HG03280 (cell line): Measurements from ENCODE around the gene SCAMP4.

Experiments used
- ATAC-seq: cut with Tn5 transposase; IDR thresholded peaks from one replicate; pipeline ENCODE4 v1.9.1; 2021; ENCODE audit warnings: mild to moderate bottlenecking, moderate library complexity; ENCODE audit not compliant: unreplicated experiment

Gene SCAMP4

GRCh38 chr19:1955171-1956121 is 50.2 kb downstream of the SCAMP4 start:
- no peak for ATAC-seq

DNA sequence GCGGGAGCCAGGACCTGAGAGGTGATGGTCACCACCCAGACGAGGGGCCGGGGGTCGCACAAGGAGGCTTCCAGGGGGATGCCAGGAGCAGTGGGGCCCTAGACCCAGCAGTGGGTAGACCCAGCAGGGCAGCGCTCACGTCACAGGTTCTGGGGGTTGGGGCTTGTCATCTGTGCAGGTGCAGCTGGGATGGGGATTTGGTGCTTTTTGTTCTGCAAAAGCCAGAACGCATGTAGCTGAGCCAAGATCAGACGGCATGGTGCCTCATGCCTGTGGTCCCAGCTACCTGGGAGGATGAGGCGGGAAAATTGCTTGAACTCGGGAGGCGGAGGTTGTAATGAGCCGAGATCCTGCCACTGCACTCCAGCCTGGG is 50.9 kb downstream of the SCAMP4 start:
- ATAC-seq, result no peak

- no peak for ATAC-seq
Measured at GRCh38 chr19:1956868-1957492, 51.8 kb downstream of the SCAMP4 start.

GRCh38 chr19:1957562-1958248 is 52.5 kb downstream of the SCAMP4 start:
- ATAC-seq, result no peak

DNA sequence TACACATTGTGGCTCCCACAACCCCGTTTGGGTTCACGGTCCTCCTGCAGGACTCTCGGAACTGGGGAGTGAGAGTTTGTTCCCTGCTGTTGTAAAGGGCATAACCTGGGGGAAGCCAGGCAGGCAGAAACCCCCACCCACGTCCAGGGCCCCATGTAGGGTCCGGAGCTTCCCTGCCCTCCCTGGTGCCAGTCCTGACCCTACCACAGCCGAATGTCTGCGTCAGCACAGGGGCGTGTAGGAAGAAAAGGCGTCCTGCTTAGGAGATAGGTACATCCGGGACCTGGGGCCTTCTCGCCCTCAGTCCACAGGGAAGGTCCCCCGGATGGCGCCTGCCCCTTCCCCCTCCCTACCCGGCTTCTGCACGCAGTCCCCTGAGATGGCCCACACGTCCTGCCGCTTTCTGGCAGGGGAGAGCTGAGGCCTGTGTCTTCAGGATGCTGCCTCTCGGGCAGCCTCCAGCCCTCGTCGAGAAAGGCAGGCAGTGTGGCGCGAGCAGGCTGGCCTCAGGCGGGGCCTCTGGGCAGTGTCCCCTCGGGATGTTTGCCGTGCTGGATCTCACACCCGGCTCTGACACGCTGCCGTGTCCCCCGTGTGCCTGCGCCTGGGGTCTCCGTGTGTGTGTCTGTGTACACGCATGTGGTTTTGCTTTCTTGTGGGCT is 54.9 kb downstream of the SCAMP4 start:
- no peak for ATAC-seq

GRCh38 chr19:1961000-1961883 is 56.0 kb downstream of the SCAMP4 start:
- ATAC-seq, result no peak

- no peak for ATAC-seq
Measured at GRCh38 chr19:1962674-1963073, 57.5 kb downstream of the SCAMP4 start.

DNA sequence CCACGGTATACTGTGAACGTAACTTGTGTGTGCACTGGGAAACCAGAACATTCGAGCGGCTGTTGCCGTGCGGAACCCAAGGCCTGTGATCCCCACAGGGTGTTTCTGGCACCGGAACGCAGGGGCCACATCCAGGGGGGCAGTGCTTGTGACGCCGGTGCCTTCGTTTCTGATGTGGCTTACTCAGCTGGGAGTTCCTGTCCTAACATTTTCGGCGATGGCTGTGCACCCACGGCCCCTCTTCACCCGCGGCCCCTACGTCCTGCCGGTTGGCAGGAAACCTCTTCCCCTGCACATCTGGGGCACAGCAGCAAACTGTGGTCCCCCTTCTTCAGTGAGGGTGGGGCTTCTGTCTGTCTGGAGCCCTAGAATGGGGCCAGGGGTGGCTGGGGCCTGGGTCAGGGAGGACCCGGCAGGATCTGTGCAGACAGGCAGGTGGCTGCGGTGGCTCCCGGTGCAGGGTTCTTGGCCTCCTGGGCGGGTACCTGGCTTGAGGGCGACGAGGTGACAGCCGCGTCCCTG is 61.9 kb downstream of the SCAMP4 start:
- ATAC-seq, result no peak

- no peak for ATAC-seq
Measured at GRCh38 chr19:1968279-1969175, 63.3 kb downstream of the SCAMP4 start.

GRCh38 chr19:1969176-1970002 is 64.2 kb downstream of the SCAMP4 start:
- ATAC-seq, result no peak

- no peak for ATAC-seq
Measured at GRCh38 chr19:1970003-1970805, 65.0 kb downstream of the SCAMP4 start.

DNA sequence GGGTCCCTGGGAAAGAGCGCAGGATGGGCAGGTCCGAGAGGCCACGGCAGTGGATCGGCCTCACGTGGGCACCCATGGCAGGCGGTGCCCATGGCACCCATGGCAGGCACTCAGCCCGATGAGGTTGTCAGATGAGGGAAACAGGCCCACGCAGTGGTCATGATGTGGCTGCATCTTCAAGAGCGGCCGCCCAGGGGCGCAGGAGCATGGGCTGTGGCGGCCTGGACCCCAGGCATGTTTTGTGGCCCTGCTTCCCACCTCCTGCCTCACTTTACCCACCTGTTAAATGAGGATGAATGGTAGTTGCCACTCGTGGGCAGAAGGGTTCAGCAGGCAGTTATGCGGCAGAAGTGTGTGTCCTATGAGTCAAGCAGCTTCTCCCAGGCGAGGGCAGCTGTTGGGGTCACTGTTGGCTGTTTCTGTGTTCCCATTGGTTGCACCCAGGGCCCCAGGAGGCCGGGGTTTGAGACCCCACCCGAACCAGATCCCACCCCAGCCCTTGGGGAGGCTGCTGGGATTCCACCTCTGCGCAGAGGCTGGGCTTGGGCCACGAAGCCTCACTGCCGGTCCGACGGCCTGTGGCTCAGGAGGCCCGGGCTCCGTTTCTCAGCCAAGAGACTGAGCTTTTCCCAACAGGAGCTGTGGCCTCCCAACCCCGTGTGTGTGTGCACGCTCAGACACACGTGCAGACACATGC is 65.8 kb downstream of the SCAMP4 start:
- ATAC-seq, result no peak

DNA sequence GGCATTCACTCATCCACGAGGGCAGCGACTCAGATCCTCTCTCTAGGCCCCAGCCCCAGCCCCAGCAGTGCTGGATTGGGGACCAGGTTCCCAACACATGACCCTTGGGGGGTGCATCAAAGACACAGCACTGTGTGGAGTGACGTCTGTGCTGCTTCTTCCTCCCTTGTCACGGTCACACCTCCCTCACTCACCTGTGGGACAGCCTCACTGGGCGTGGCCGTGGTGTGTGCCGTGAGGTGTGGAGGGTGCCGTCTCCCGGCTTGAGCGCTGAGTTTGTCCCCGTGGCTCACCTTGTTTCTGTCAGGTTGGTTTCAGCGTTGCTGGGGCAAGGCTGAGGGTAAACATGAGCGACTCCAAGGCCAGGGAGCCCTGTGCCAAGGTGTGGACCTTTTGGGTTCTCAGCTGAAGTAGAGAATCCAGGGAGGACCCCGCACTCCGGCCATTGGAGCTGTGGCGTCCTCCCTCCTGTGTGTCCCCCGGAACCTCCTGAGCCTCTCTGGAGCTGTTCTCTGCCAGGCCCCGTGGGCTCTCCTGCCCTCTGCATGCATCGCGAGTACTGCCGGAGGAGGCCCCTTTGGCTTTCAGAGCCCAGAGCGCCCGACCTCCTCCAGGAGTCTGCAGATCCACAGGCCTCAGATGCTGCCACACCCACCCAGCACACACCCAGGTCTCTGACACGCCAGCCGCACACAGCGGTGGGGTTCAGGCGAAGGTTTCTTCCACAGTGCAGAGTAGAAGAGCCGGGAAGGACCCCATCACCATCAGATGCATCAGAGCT is 69.4 kb downstream of the SCAMP4 start:
- no peak for ATAC-seq

DNA sequence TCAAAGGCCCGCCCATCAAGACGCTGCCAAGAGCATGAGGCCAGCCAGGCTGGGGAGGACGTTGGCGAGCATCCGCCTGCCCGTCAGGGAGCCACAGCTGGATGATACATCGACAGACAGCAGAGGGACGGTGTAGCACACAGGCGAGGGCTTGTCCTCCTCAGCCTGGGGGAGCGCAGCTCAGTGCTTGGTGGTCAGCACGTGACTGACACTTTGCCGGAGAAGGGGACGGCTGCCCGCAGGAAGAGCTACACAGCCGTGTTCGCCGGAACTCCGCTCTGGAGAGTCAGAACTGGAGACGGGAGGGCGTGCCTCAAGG is 69.9 kb downstream of the SCAMP4 start:
- no peak for ATAC-seq
